ENCODE data around the gene GDF15.

The GDF15 gene

DNA sequence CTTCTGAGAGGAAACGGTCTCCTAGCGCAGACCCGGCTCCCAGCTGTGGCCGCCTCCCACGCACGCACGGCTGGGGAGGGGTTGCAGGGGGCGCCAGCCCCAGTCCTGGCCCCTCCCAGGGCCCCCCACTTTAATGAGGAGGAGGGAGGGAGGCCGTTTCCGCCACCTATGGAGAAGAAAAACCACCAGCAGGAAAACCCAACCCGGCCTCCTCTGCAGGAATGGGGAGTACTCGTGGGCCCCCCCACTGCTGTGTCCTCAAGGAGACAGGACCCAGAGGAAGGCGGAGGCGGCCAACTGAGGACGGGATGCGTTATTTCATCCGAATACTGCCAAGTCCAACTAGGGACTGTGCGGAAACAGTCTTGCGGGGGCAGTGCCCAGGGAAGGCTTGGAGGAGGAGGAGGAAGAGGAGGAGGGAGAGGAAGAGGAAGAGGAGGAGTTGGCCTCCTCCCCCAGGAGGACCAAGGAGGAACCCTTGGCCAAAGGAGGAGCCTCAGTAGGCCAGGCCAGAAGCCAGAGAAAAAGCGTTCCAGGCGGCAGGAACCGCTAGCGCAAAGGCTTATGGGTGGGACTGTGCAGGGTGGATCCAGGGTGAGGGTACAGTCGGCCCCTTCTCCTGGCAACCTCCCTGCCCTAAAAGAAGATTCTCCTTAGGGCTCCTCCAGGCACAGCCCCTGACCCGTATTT is 29.4 kb downstream of the GDF15 start (continued):
- no peak for TF ChIP-seq ZNF510 (tag by site-specific recombination; IDR thresholded peaks at IDR 0.05; ENCODE audit: insufficient replicate concordance)
- TF ChIP-seq, protein P1, sequence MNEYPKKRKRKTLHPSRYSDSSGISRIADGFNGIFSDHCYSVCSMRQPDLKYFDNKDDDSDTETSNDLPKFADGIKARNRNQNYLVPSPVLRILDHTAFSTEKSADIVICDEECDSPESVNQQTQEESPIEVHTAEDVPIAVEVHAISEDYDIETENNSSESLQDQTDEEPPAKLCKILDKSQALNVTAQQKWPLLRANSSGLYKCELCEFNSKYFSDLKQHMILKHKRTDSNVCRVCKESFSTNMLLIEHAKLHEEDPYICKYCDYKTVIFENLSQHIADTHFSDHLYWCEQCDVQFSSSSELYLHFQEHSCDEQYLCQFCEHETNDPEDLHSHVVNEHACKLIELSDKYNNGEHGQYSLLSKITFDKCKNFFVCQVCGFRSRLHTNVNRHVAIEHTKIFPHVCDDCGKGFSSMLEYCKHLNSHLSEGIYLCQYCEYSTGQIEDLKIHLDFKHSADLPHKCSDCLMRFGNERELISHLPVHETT (tag by site-specific recombination; IDR thresholded peaks at IDR 0.05) = no peak
- no peak for TF ChIP-seq ZNF311 (tag by site-specific recombination; IDR thresholded peaks at IDR 0.05; ENCODE audit: borderline replicate concordance)
- TF ChIP-seq ZNF664 (tag by site-specific recombination; IDR thresholded peaks at IDR 0.05) = no peak
- TF ChIP-seq, protein P2, sequence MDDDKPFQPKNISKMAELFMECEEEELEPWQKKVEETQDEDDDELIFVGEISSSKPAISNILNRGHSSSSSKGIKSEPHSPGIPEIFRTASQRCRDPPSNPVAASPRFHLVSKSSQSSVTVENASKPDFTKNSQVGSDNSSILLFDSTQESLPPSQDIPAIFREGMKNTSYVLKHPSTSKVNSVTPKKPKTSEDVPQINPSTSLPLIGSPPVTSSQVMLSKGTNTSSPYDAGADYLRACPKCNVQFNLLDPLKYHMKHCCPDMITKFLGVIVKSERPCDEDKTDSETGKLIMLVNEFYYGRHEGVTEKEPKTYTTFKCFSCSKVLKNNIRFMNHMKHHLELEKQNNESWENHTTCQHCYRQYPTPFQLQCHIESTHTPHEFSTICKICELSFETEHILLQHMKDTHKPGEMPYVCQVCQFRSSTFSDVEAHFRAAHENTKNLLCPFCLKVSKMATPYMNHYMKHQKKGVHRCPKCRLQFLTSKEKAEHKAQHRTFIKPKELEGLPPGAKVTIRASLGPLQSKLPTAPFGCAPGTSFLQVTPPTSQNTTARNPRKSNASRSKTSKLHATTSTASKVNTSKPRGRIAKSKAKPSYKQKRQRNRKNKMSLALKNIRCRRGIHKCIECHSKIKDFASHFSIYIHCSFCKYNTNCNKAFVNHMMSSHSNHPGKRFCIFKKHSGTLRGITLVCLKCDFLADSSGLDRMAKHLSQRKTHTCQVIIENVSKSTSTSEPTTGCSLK (tag by site-specific recombination; IDR thresholded peaks at IDR 0.05) = no peak
- TF ChIP-seq SETDB1 (IDR thresholded peaks at IDR 0.05; ENCODE audit: insufficient read length, low read length) = no peak
- TF ChIP-seq ZNF670 (tag by site-specific recombination; IDR thresholded peaks at IDR 0.05; ENCODE audit: low read depth) = no peak
- TF ChIP-seq, protein P3, sequence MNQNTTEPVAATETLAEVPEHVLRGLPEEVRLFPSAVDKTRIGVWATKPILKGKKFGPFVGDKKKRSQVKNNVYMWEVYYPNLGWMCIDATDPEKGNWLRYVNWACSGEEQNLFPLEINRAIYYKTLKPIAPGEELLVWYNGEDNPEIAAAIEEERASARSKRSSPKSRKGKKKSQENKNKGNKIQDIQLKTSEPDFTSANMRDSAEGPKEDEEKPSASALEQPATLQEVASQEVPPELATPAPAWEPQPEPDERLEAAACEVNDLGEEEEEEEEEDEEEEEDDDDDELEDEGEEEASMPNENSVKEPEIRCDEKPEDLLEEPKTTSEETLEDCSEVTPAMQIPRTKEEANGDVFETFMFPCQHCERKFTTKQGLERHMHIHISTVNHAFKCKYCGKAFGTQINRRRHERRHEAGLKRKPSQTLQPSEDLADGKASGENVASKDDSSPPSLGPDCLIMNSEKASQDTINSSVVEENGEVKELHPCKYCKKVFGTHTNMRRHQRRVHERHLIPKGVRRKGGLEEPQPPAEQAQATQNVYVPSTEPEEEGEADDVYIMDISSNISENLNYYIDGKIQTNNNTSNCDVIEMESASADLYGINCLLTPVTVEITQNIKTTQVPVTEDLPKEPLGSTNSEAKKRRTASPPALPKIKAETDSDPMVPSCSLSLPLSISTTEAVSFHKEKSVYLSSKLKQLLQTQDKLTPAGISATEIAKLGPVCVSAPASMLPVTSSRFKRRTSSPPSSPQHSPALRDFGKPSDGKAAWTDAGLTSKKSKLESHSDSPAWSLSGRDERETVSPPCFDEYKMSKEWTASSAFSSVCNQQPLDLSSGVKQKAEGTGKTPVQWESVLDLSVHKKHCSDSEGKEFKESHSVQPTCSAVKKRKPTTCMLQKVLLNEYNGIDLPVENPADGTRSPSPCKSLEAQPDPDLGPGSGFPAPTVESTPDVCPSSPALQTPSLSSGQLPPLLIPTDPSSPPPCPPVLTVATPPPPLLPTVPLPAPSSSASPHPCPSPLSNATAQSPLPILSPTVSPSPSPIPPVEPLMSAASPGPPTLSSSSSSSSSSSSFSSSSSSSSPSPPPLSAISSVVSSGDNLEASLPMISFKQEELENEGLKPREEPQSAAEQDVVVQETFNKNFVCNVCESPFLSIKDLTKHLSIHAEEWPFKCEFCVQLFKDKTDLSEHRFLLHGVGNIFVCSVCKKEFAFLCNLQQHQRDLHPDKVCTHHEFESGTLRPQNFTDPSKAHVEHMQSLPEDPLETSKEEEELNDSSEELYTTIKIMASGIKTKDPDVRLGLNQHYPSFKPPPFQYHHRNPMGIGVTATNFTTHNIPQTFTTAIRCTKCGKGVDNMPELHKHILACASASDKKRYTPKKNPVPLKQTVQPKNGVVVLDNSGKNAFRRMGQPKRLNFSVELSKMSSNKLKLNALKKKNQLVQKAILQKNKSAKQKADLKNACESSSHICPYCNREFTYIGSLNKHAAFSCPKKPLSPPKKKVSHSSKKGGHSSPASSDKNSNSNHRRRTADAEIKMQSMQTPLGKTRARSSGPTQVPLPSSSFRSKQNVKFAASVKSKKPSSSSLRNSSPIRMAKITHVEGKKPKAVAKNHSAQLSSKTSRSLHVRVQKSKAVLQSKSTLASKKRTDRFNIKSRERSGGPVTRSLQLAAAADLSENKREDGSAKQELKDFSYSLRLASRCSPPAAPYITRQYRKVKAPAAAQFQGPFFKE (tag by site-specific recombination; IDR thresholded peaks at IDR 0.05; ENCODE audit: borderline replicate concordance) = no peak
- TF ChIP-seq ZNF132 (tag by site-specific recombination; IDR thresholded peaks at IDR 0.05; ENCODE audit: borderline replicate concordance) = no peak
- TF ChIP-seq ZNF157 (tag by site-specific recombination; IDR thresholded peaks at IDR 0.05) = no peak
- no peak for TF ChIP-seq ZNF140 (tag by site-specific recombination; IDR thresholded peaks at IDR 0.05)
- no peak for TF ChIP-seq ZNF266 (tag by site-specific recombination; IDR thresholded peaks at IDR 0.05; ENCODE audit: low read depth)
- no peak for TF ChIP-seq ZBTB20 (tag by site-specific recombination; IDR thresholded peaks at IDR 0.05)
- TF ChIP-seq ZNF473 (tag by site-specific recombination; IDR thresholded peaks at IDR 0.05) = no peak
- TF ChIP-seq ZNF621 (tag by site-specific recombination; IDR thresholded peaks at IDR 0.05) = no peak
- no peak for TF ChIP-seq BCL11A (tag by site-specific recombination; IDR thresholded peaks at IDR 0.05; ENCODE audit: low read depth)
- TF ChIP-seq ZNF10 (tag by site-specific recombination; IDR thresholded peaks at IDR 0.05) = no peak
- TF ChIP-seq ZXDB (tag by site-specific recombination; IDR thresholded peaks at IDR 0.05) = no peak
- no peak for TF ChIP-seq ZNF202 (tag by site-specific recombination; IDR thresholded peaks at IDR 0.05; ENCODE audit: borderline replicate concordance)
- no peak for TF ChIP-seq ZNF416 (tag by site-specific recombination; IDR thresholded peaks at IDR 0.05)
